GM06990 (cell line): ENCODE measurements around the gene MRPL36.

Source experiments
- DNase-seq: peaks from one replicate; pipeline ENCODE4 v3.0.0-alpha.2; 2011; ENCODE audit not compliant: insufficient read length; ENCODE audit errors: extremely low read depth
- H3K27me3 ChIP-seq: replicated peaks from 2 replicates; pipeline ENCODE4 v1.6.0; 2011; ENCODE audit warnings: low read length; ENCODE audit not compliant: control insufficient read depth, insufficient read depth
- H3K36me3 ChIP-seq: 2 replicates; pipeline ENCODE4 v1.5.1; 2011; ENCODE audit warnings: low read length; ENCODE audit not compliant: control insufficient read depth, insufficient read depth
- H3K4me3 ChIP-seq: replicated peaks from 2 replicates; pipeline ENCODE4 v1.5.1; 2011; ENCODE audit warnings: low read depth, mild to moderate bottlenecking, control low read depth, low read length
- CTCF ChIP-seq: IDR thresholded peaks from 2 replicates; pipeline ENCODE4 v1.5.1; 2011; ENCODE audit warnings: low read length, control low read depth, mild to moderate bottlenecking, inconsistent platforms; ENCODE audit not compliant: insufficient read depth, poor library complexity, severe bottlenecking

The MRPL36 gene

GRCh38 chr5:1830571-1831228 is 31.1 kb upstream of the MRPL36 start:
- no peaks in the 10 kb centered on the region; the same call in 1 of the 2 replicates for H3K27me3 ChIP-seq
- no peak for TF ChIP-seq CTCF
- H3K36me3 ChIP-seq, result peaks cover 1% of the 10 kb centered on the region; the same call in 1 of the 2 replicates
- no peak for DNase-seq
- no peak overlapping the region for H3K4me3 ChIP-seq

- H3K27me3 ChIP-seq, result no peaks in the 10 kb centered on the region
- H3K4me3 ChIP-seq, result no peak overlapping the region
- no peak for DNase-seq
- no peak for TF ChIP-seq CTCF
- H3K36me3 ChIP-seq, result peaks cover 10% of the 10 kb centered on the region
Observed at GRCh38 chr5:1827886-1828397, 28.3 kb upstream of the MRPL36 start.

GRCh38 chr5:1827025-1827885 is 27.6 kb upstream of the MRPL36 start:
- H3K4me3 ChIP-seq, result no peak overlapping the region
- no peaks in the 10 kb centered on the region for H3K27me3 ChIP-seq
- no peak for TF ChIP-seq CTCF
- no peak for DNase-seq
- peaks cover 10% of the 10 kb centered on the region for H3K36me3 ChIP-seq

- no peak for DNase-seq
- Histone ChIP-seq H3K36me3 (peaks cover 11% of the 10 kb centered on the region), H3K4me3 (no peak overlapping the region), H3K27me3 (no peaks in the 10 kb centered on the region)
- TF ChIP-seq CTCF, result no peak
Observed at GRCh38 chr5:1826235-1826980, 26.8 kb upstream of the MRPL36 start.

GRCh38 chr5:1824903-1825841 is 25.5 kb upstream of the MRPL36 start:
- TF ChIP-seq CTCF, result no peak
- peaks cover 15% of the 10 kb centered on the region for H3K36me3 ChIP-seq
- no peaks in the 10 kb centered on the region for H3K27me3 ChIP-seq
- DNase-seq, result no peak
- no peak overlapping the region for H3K4me3 ChIP-seq
